Thyroid gland (tissue), 4 donors: ENCODE results near the gene ITPKB. TPM values are rescaled to one million over a fixed set of nuclear protein-coding genes. Genes with fewer than 3 reads are reported as not detected.

ENCODE experiments used
- DNase-seq, 2 donors: peaks; one replicate each; pipeline ENCODE4 v3.0.0-alpha.2; 2019
- H3K27ac ChIP-seq, 3 donors: fragments of 200-600 bp; sonication (generic); 1 replicate in 2 of 3; 2 replicates in 1 of 3; pipeline ENCODE4 v1.5.1; 2016 to 2019; ENCODE audit warnings: mild to moderate bottlenecking in 1 of 3, moderate library complexity in 1 of 3
- H3K27me3 ChIP-seq: fragments of 200-600 bp; sonication (generic); one replicate; pipeline ENCODE4 v1.5.1; 2019
- H3K36me3 ChIP-seq, 2 donors: fragments of 200-600 bp; sonication (generic); one replicate each; pipeline ENCODE4 v1.5.1; 2016 to 2019
- H3K4me1 ChIP-seq, 2 donors: fragments of 200-600 bp; sonication (generic); one replicate each; pipeline ENCODE4 v1.5.1; 2017 to 2019
- H3K4me3 ChIP-seq, 3 donors: fragments of 200-600 bp; sonication (generic); replicated peaks in 1 of 3; 1 replicate in 2 of 3; 2 replicates in 1 of 3; pipeline ENCODE4 v1.5.1; 2016; ENCODE audit warnings: mild to moderate bottlenecking in 1 of 3
- H3K9me3 ChIP-seq: fragments of 200-600 bp; sonication (generic); one replicate; pipeline ENCODE4 v1.5.1; 2017
- POLR2A ChIP-seq, 2 donors: fragments of 450-650 bp; IDR thresholded peaks; one replicate each; pipeline ENCODE4 v1.6.1; 2017; ENCODE audit warnings: antibody characterized with exemption in 2 of 2, mild to moderate bottlenecking in 2 of 2, moderate library complexity in 1 of 2
- WGBS, 2 donors: methylation state at CpG; one replicate each; pipeline ENCODE4 v1.1.5; 2017; 5-methylcytosine and 5-hydroxymethylcytosine counted together
- intact Hi-C: fragments of 100-400 bp; cut with DNase I; formaldehyde crosslinking; loops from one replicate; pipeline ENCODE4 v1.15.1; 2023
- total RNA-seq, 4 donors: library from RNA; depleted of rRNA; stranded (reverse); fragments of >200 nt; gene quantifications; one replicate each; pipeline ENCODE4 v1.2.3, GENCODE V29; 2016
- TF ChIP-seq, protein P1 (sequence below), 6 experiments: fragments of 200-600 bp in 3 of 6; fragments of 450-650 bp in 3 of 6; sonication (generic) in 3 of 6; IDR thresholded peaks; one replicate each; pipeline ENCODE4 v1.5.1; 2016 to 2019; ENCODE audit warnings: antibody characterized with exemption in 6 of 6, mild to moderate bottlenecking in 2 of 6, inconsistent platforms in 1 of 6, moderate library complexity in 1 of 6

The ITPKB gene
- total RNA-seq, 4 donors from 2014 or later, result 19.1 to 24.0 (median 22.2) TPM

DNA sequence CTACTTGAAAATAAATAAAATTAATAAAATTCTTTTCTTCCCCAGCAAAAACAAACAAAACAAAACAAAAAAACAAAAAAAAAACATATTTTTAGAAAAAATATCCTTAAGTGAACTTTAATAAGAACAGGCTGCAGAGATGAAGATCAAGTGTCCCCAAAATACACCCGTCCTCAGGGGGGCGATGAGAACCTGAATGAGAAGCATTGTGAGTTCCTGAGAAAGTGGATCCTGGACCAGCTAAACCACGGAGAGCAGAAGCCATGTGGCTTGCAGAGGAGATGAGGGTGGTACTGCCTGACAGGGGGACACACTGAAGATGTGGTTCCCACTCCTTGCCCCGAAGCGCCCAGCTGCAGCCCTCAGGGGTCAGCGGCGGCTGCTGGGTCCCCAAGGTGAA is 89.3 kb downstream of the ITPKB start:
- no peaks in the 10 kb centered on the region for H3K9me3 ChIP-seq
- no peak overlapping the region for H3K4me3 ChIP-seq
- TF ChIP-seq, protein P1, sequence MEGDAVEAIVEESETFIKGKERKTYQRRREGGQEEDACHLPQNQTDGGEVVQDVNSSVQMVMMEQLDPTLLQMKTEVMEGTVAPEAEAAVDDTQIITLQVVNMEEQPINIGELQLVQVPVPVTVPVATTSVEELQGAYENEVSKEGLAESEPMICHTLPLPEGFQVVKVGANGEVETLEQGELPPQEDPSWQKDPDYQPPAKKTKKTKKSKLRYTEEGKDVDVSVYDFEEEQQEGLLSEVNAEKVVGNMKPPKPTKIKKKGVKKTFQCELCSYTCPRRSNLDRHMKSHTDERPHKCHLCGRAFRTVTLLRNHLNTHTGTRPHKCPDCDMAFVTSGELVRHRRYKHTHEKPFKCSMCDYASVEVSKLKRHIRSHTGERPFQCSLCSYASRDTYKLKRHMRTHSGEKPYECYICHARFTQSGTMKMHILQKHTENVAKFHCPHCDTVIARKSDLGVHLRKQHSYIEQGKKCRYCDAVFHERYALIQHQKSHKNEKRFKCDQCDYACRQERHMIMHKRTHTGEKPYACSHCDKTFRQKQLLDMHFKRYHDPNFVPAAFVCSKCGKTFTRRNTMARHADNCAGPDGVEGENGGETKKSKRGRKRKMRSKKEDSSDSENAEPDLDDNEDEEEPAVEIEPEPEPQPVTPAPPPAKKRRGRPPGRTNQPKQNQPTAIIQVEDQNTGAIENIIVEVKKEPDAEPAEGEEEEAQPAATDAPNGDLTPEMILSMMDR (IDR thresholded peaks at IDR 0.05), result no peak
- no peak for TF ChIP-seq POLR2A (IDR thresholded peaks at IDR 0.05)
- 72 to 82% methylated on average over 7 of the region's 7 CpGs for WGBS, 2 donors
- no peak for DNase-seq
- H3K36me3 ChIP-seq, result peaks cover 10 to 12% of the 10 kb centered on the region in 2 donors
- H3K27me3 ChIP-seq, result no peaks in the 10 kb centered on the region
- no peak overlapping the region for H3K27ac ChIP-seq
- peaks cover 10 to 22% of the 10 kb centered on the region in 2 donors for H3K4me1 ChIP-seq
- intact Hi-C loops, result no loop called here

DNA sequence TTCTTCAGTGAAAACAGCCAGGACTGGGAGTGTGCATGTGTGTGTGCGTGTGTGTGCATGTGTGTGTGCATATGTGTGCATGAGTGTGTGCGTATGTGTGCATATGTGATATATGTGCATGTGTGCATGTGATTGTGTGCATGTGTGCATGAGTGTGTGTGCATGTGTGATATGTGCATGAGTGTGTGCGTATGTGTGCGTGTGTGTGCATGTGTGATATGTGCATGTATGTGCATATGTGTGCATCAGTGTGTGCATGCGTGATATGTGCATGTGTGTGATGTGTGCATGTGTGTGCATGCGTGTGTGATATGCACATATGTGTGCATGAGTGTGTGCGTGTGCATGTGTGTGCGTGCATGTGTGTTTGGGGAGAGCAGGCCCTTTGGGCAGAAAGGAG is 89.8 kb downstream of the ITPKB start:
- Histone ChIP-seq H3K27ac (no peak overlapping the region), H3K27me3 (no peaks in the 10 kb centered on the region), H3K36me3 (peaks cover 10 to 12% of the 10 kb centered on the region in 2 donors), H3K4me3 (no peak overlapping the region), H3K4me1 (peaks cover 5 to 17% of the 10 kb centered on the region in 2 donors), H3K9me3 (no peaks in the 10 kb centered on the region)
- TF ChIP-seq, protein P1 (IDR thresholded peaks at IDR 0.05), result no peak
- TF ChIP-seq POLR2A (IDR thresholded peaks at IDR 0.05), result no peak
- intact Hi-C loops, result no loop called here
- 88 to 91% methylated on average over 8 of the region's 8 CpGs for WGBS, 2 donors
- DNase-seq, result no peak

DNA sequence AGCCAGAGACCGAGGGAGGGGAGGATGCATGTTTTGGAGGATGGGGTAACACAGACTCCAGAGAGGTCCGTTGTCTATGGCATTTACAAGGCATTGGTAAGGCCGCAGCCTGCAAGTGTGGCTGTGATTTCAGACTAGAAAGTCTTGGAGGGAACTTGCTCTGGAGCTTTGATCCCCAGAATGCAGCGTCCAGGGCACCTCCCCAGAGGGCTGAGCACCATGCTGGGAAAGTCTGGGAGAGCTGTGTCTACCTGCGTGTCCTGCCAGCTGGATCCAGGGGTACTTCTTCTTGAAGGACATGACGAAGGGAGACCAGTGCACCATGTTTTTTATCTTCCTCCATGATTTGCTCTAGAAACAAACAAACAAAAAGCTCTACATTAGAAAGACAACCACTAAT is 90.7 kb downstream of the ITPKB start:
- intact Hi-C loops, result no loop called here
- H3K27me3 ChIP-seq, result no peaks in the 10 kb centered on the region
- H3K4me3 ChIP-seq, result no peak overlapping the region
- H3K27ac ChIP-seq, result no peak overlapping the region
- H3K9me3 ChIP-seq, result no peaks in the 10 kb centered on the region
- H3K36me3 ChIP-seq, result peaks cover 10 to 12% of the 10 kb centered on the region in 2 donors
- TF ChIP-seq POLR2A (IDR thresholded peaks at IDR 0.05), result no peak
- TF ChIP-seq, protein P1 (IDR thresholded peaks at IDR 0.05), result no peak
- H3K4me1 ChIP-seq, result peaks cover 0 to 8% of the 10 kb centered on the region in 2 donors
- WGBS, 2 donors, result 91 to 92% methylated on average over 6 of the region's 6 CpGs
- DNase-seq, result no peak

DNA sequence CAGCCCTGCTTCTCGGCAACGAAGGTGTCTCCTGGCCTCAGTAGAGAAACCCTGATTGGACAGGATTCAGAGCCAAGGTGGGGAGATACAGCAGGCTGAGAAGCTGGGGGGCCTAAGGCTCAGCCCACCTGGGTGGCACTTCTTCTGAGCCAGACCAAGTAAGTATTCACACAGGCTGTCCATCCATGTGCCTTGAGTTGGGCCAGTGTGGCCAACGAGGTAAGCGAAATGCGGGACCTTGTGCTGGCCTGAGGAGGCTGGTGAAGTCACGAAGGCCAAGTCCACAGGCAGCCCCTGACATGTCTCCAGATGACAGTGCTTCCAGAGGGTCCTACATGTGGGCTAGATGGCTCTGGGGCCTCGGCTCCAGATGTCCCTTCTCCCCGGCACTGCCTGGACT is 91.4 kb downstream of the ITPKB start:
- H3K9me3 ChIP-seq, result no peaks in the 10 kb centered on the region
- intact Hi-C loops, result no loop called here
- 94 to 97% methylated on average over 6 to 8 of the region's 8 CpGs for WGBS, 2 donors
- no peak for DNase-seq
- H3K4me1 ChIP-seq, result peaks cover 0 to 4% of the 10 kb centered on the region in 2 donors
- no peak overlapping the region for H3K27ac ChIP-seq
- no peak overlapping the region for H3K4me3 ChIP-seq
- TF ChIP-seq, protein P1 (IDR thresholded peaks at IDR 0.05), result no peak
- TF ChIP-seq POLR2A (IDR thresholded peaks at IDR 0.05), result no peak
- H3K36me3 ChIP-seq, result peaks cover 10 to 12% of the 10 kb centered on the region in 2 donors
- H3K27me3 ChIP-seq, result no peaks in the 10 kb centered on the region

DNA sequence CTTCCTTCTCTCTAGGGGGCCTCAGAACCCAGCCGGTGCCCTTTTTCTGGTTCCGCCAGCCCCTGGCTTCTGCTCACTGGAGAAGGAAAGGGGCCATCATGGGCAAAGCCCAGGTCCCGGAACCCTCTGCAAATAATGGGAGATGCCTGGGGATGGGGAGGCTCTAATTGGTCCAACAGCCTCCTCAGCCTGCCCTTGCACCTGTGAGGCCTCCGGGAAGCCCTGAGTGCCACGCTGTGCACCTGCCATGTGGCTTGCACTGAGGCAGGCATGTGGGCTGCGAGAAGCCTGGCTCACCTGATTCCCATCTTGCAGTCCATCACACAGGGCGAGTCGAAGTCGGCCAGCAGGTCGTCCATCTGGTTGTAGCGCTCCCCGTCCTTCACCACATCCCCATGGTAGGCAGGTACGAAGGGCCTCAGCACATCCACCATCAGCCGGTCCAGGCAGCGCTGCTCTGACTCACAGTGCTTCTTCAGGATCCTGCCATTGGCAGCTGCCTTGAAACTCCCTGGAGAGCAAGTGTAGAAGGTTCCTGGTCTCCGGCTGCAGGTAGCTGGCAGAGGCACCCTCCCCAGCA is 92.1 kb downstream of the ITPKB start:
- DNase-seq, result no peak
- peaks cover 10 to 12% of the 10 kb centered on the region in 2 donors for H3K36me3 ChIP-seq
- TF ChIP-seq, protein P1 (IDR thresholded peaks at IDR 0.05), result no peak
- no peak for TF ChIP-seq POLR2A (IDR thresholded peaks at IDR 0.05)
- H3K4me3 ChIP-seq, result no peak overlapping the region
- WGBS, 2 donors, result 93 to 95% methylated on average over 15 to 16 of the region's 16 CpGs
- H3K4me1 ChIP-seq, result peaks cover 0 to 4% of the 10 kb centered on the region in 2 donors
- H3K27ac ChIP-seq, result no peak overlapping the region
- H3K9me3 ChIP-seq, result no peaks in the 10 kb centered on the region
- intact Hi-C loops, result no loop called here
- H3K27me3 ChIP-seq, result no peaks in the 10 kb centered on the region
